Measurements from ENCODE around the gene GULP1.
A peak's percentile ranks its signal among the peaks of the same experiment; 100 is the strongest.
"Not testable (repeated sequence)": the region's sequence is repeated elsewhere in the genome, so short reads cannot be mapped to it uniquely, and the experiment has no call there.

The GULP1 gene

GRCh38 chr2:188569431-188570165 is 277.9 kb downstream of the GULP1 start:
- DNase-seq: peak; percentile 78

DNA sequence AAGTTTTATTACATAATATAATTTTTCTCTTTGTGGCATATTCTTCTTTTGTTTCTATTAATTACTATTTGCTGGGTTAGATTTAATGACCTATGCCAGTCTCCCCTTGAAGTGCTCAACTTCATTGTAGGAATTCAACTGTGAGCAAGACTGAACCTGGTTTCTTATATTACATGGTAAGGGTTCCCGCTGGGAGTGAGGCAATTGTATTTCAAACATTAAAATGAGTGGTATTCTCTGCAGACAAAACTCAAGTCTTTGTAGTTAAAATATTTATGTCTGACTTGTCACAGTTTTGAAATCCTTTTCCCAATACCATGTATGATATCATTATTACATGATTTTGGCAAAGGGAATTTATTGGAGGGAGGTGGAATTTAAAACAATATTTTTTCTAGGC is 278.7 kb downstream of the GULP1 start:
- no peak for DNase-seq

GRCh38 chr2:188571543-188572303 is 280.0 kb downstream of the GULP1 start:
- DNase-seq: no peak

GRCh38 chr2:188572592-188572991 is 280.9 kb downstream of the GULP1 start:
- DNase-seq: no peak

GRCh38 chr2:188573453-188573852 is 281.8 kb downstream of the GULP1 start:
- DNase-seq: no peak

DNA sequence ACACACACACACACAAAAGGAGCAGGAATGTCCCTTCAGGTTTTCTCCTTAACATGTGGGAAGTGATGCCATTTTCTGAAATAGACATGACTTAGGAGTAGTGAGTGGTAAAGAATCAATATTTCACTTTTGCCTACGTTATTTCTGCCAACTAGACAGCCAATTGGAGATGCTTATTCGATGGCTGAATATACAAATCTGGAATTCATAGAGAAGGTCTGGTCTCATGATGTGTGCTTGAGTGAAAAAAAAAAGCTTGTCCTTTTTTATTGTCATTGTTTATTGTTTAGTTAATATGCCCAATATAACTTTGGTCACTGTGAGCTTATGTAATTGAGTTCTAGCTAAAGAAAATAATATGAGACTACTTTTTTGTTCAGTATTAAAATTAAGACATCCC is 284.3 kb downstream of the GULP1 start:
- DNase-seq: no peak

- DNase-seq: no peak
These were observed 285.0 kb downstream of the GULP1 start for GRCh38 chr2:188576651-188577050.

- no peak for DNase-seq
These were observed 285.6 kb downstream of the GULP1 start for GRCh38 chr2:188577231-188577630.

DNA sequence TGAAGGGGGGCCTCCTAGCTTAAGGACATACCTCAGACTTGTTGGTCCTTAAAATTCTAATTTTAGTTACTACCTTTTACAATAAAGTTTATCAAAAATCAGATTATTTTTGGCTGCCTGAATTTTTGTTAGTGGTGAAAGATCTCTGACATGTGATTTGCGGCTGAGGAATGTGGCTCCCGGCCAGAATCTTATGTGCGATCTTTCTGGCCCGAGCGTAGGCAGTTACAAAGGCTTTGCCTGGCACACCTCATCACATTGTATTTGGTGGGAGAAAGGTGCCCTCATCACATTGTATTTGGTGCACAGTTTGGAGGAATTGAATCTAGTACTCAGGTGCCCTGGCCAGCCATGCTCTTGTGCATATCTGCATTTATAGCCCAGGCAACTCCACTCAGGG is 289.1 kb downstream of the GULP1 start:
- no peak for DNase-seq

- DNase-seq: no peak
These were observed 290.5 kb downstream of the GULP1 start for GRCh38 chr2:188582211-188582610.

GRCh38 chr2:188588235-188588634 is 296.6 kb downstream of the GULP1 start:
- DNase-seq: no peak

DNA sequence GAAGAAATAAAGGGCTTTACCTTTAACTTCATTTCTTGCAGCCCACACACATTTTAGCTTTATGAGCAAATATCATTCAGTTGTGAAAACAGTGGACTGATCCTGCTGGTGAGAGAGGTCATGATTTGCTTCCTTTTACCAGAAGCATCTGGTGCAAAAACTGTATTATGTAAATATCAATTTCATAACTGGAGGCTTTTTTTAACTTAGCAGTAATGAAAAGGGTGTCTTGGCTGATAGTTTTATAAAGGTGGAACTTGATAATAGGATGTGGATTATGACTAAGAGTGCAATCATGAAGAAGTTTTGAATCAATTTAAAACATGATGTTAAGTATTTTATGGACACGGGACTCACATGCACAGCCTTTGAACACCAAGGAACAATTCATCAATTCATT is 304.4 kb downstream of the GULP1 start:
- no peak for DNase-seq

DNA sequence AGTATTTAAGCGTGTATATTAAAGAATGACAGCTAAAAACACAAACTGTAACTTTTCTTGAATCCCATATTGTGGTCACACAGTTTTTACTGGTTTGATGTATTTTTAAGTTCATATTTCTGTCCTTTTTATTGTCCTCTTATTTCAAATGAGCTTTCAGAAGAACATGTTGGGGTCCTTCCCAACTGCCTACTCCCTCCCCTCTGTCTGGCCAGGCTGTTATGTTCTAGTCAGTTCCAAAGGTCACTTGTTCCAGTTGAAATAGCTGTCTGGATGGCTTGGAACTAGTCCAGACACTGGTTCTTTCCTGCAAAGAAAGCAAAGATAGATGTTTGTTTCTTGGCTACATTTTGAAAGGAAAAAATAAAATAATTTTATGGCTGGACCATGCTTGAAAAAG is 306.9 kb downstream of the GULP1 start:
- no peak for DNase-seq

DNA sequence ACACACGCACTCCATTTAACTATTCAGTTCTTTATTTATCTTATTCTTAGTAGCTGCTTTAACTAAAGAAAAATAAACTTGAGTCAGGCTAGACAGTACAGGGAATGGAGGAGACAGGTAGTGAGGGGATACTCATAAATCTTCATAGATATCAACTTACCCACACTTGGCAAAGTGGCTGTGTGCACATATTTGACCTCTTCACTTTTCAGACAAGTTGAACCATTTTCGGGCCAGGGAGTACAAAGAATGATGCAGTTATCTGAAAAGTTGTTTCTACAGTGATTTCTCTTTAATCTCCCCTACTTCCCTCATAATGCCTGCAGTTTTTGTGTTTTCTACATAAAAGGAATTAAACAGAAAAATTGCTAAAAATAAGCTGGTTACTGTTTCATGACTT is 307.5 kb downstream of the GULP1 start:
- no peak for DNase-seq

DNA sequence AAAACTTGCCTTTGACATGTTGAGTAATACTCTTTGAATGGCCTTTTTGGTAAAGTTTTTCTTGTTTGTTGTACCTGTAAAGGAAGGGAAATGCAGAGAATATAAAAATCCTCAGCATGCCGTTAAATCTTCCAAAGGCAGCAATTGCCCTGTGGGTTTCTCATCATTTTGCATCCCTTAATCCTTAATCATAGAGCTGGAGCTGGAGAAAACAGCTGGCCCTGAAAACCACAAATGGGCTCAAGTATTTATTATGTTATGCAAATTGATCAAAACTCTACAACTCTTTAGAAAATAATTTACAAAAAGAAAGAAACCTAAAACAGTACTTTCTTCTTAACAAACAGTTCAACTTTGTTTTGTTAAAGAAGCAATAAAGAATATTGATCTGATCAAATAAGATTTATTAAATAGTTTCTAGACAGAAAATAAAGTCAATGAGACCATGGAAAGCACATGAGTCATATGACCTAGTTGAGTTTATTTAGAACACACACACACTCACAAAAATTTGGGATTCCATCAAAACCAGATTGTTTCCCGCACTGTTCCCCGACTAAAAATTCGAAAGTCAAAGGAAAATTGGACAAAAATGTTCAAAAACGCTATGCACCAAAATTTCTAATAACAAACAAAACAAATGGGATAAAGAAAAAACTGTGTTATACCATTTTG is 309.0 kb downstream of the GULP1 start:
- DNase-seq: no peak

- DNase-seq: no peak
These were observed 309.7 kb downstream of the GULP1 start for GRCh38 chr2:188601391-188601790.

- DNase-seq: no peak
These were observed 310.3 kb downstream of the GULP1 start for GRCh38 chr2:188601927-188602326.

DNA sequence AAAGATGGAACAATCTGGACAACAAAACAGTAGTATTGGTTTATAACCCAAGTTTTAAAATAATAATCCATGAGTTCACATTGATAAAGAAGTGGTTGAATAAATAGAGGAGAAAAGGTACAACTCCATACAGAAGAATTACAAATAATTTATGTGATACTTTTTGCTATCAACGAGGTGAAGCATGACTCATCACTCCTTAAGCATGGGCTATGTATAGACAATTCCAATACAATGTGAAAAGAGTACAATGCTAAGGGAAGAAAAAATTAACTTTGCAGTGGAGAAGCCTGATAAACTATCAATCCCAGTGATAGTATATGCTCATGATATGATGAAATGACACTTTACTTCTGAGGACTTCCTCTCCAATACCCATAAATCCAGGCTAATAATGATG is 312.9 kb downstream of the GULP1 start:
- DNase-seq: no peak

DNA sequence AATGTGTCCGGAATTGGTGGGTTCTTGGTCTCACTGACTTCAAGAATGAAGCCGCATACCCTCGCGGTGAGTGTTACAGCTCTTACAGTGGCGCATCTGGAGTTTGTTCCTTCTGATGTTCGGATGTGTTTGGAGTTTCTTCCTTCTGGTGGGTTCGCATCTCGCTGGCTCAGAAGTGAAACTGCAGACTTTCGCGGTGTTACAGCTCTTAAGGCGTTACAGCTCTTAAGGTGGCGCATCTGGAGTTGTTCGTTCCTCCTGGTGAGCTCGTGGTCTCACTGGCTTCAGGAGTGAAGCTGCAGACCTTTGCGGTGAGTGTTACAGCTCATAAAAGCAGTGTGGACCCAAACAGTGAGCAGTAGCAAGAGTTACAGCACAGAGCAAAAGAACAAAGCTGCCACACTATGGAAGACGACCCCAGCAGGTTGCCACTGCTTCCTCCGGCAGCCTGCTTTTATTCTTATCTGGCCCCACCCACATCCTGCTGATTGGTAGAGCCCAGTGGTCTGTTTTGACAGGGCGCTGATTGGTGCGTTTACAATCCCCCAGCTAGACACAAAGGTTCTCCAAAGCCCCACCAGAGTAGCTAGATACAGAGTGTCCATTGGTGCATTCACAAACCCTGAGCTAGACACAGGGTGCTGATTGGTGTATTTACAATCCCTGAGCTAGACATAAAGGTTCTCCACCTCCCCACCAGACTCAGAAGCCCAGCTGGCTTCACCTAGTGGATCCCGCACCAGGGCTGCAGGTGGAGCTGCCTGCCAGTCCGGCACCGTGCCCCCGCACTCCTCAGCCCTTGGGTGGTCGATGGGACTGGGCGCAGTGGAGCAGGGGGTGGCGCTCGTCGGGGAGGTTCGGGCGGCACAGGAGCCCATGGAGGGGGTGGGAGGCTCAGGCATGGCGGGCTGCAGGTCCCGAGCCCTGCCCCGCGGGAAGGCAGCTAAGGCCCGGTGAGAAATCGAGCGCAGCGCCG is 314.2 kb downstream of the GULP1 start:
- DNase-seq: not testable (repeated sequence)

DNA sequence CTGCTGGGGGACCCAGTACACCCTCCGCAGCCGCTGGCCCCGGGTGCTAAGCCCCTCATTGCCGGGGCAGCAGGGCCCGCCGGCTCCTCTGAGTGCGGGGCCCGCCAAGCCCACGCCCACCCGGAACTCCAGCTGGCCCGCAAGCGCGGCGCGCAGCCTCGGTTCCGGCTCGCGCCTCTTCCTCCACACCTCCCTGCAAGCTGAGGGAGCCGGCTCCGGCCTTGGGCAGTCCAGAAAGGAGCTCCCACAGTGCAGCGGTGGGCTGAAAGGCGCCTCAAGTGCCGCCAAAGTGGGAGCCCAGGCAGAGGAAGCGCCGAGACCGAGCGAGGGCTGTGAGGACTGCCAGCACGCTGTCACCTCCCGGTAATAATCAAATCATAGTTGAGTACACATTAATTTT is 314.9 kb downstream of the GULP1 start:
- not testable (repeated sequence) for DNase-seq

DNA sequence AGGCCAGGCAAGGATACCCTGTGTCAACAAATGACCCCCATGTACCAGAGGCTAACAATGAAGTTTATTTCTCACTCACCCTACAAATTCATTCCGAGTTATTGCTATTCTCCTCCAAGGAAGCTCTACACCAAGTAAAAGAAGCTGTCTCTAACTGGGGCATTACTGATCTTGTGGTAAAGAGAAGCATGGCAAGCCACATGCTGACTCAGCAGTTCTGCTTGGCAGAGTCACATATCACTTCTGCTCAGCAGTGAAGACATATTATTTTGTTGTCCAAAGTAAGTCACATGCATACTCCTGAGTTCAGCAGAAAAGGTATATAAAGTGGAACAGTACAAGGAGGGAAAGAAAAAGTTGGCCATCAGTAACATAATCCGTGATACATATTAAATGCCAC is 315.8 kb downstream of the GULP1 start:
- no peak for DNase-seq

- DNase-seq: no peak
These were observed 317.8 kb downstream of the GULP1 start for GRCh38 chr2:188609321-188610049.

Data from NCI-H2171 treated with DMSO at 0.1 percent for 48 hours (cell line).